Measurements from ENCODE around the gene KIAA1328. TPM values are rescaled to one million over a fixed set of nuclear protein-coding genes. Genes with fewer than 3 reads are reported as not detected.

The KIAA1328 gene
- total RNA-seq, 1 experiment from 2014 or later, result 6.2 TPM

DNA sequence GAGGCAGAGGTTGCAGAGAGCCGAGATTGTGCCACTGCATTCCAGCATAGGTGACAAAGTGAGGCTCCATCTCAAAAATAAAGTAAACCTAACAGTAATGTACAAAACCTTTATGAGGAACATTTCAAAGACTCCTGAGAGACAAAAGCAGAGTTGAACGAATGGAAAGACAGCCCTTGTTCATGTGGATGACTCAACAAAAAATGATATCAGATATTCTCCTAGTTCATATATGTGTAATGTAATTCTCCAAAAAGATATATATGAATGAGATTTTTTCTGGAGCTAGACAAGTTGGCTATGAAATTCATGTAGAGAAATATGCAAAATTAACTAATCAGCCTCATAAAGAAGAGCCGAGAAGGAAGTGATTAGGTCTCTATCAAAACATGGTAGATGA is 61.7 kb downstream of the KIAA1328 start:
- H3K4me1 ChIP-seq (ENCODE audit: control insufficient read depth, insufficient read depth, low read length), result no peaks in the 10 kb centered on the region
- H3K27ac ChIP-seq (ENCODE audit: low read length), result no peak overlapping the region
- H3K27me3 ChIP-seq (ENCODE audit: control insufficient read depth, insufficient read depth, low read length), result no peaks in the 10 kb centered on the region
- in situ Hi-C loops (cut with HindIII; ENCODE audit: low pct_unique_long_range_greater_than_20kb, low sequenced_read_pairs), result no loop called here
- TF ChIP-seq POLR2AphosphoS5 (IDR thresholded peaks at IDR 0.05; ENCODE audit: low read depth, low read length) (no peak), SIN3A (IDR thresholded peaks at IDR 0.05; ENCODE audit: borderline replicate concordance, insufficient read depth, low read depth, low read length) (no peak), TCF7L2 (IDR thresholded peaks at IDR 0.05; ENCODE audit: low read depth, low read length) (no peak)
- TF ChIP-seq, protein P1, sequence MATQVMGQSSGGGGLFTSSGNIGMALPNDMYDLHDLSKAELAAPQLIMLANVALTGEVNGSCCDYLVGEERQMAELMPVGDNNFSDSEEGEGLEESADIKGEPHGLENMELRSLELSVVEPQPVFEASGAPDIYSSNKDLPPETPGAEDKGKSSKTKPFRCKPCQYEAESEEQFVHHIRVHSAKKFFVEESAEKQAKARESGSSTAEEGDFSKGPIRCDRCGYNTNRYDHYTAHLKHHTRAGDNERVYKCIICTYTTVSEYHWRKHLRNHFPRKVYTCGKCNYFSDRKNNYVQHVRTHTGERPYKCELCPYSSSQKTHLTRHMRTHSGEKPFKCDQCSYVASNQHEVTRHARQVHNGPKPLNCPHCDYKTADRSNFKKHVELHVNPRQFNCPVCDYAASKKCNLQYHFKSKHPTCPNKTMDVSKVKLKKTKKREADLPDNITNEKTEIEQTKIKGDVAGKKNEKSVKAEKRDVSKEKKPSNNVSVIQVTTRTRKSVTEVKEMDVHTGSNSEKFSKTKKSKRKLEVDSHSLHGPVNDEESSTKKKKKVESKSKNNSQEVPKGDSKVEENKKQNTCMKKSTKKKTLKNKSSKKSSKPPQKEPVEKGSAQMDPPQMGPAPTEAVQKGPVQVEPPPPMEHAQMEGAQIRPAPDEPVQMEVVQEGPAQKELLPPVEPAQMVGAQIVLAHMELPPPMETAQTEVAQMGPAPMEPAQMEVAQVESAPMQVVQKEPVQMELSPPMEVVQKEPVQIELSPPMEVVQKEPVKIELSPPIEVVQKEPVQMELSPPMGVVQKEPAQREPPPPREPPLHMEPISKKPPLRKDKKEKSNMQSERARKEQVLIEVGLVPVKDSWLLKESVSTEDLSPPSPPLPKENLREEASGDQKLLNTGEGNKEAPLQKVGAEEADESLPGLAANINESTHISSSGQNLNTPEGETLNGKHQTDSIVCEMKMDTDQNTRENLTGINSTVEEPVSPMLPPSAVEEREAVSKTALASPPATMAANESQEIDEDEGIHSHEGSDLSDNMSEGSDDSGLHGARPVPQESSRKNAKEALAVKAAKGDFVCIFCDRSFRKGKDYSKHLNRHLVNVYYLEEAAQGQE (IDR thresholded peaks at IDR 0.05; ENCODE audit: insufficient read depth in 1 of 2, low read depth in 2 of 2, low read length in 1 of 2), result no peak
- TF ChIP-seq, protein P2, sequence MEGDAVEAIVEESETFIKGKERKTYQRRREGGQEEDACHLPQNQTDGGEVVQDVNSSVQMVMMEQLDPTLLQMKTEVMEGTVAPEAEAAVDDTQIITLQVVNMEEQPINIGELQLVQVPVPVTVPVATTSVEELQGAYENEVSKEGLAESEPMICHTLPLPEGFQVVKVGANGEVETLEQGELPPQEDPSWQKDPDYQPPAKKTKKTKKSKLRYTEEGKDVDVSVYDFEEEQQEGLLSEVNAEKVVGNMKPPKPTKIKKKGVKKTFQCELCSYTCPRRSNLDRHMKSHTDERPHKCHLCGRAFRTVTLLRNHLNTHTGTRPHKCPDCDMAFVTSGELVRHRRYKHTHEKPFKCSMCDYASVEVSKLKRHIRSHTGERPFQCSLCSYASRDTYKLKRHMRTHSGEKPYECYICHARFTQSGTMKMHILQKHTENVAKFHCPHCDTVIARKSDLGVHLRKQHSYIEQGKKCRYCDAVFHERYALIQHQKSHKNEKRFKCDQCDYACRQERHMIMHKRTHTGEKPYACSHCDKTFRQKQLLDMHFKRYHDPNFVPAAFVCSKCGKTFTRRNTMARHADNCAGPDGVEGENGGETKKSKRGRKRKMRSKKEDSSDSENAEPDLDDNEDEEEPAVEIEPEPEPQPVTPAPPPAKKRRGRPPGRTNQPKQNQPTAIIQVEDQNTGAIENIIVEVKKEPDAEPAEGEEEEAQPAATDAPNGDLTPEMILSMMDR (IDR thresholded peaks at IDR 0.05), result no peak
- CTCF ChIA-PET, result no interaction called here
- no peaks in the 10 kb centered on the region for H3K36me3 ChIP-seq (ENCODE audit: control insufficient read depth, insufficient read depth, low read length)
- BruUV-seq (replicated peaks), result no TSS peak
- H3K4me3 ChIP-seq (ENCODE audit: low read depth in 2 of 2, low read length in 2 of 2), result no peak overlapping the region
- no peaks in the 10 kb centered on the region for H3K9me3 ChIP-seq (ENCODE audit: control insufficient read depth, insufficient read depth, low read depth, low read length)
- POLR2A ChIA-PET, result no interaction called here
- DNase-seq (ENCODE audit: low read depth, low spot score), result no peak
- no peak for ATAC-seq
- intact Hi-C loops (cut with micrococcal nuclease; ENCODE audit: unreplicated experiment), result no loop called here

DNA sequence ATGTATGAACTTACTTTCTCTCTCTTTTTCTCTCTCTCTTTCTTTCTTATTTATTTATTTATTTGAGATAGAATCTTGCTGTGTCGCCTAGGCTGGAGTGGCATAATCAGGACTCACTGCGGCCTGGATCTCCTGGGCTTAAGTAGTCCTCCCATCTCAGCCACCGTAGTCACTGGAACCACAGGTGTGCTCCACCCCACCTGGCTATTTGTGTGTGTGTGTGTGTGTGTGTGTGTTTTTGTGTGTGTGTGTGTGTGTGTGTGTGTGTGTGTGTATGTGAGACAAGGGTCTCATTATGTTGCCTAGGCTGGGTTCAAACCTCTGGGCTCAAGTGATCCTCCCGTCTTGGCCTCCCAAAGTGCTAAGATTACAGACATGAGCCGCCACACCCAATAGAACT is 64.3 kb downstream of the KIAA1328 start:
- TF ChIP-seq TCF7L2 (IDR thresholded peaks at IDR 0.05; ENCODE audit: low read depth, low read length), result no peak
- no peak for TF ChIP-seq SIN3A (IDR thresholded peaks at IDR 0.05; ENCODE audit: borderline replicate concordance, insufficient read depth, low read depth, low read length)
- TF ChIP-seq, protein P2 (IDR thresholded peaks at IDR 0.05), result no peak
- TF ChIP-seq, protein P1 (IDR thresholded peaks at IDR 0.05; ENCODE audit: insufficient read depth in 1 of 2, low read depth in 2 of 2, low read length in 1 of 2), result no peak
- no peak for TF ChIP-seq POLR2AphosphoS5 (IDR thresholded peaks at IDR 0.05; ENCODE audit: low read depth, low read length)
- Histone ChIP-seq H3K36me3 (ENCODE audit: control insufficient read depth, insufficient read depth, low read length) (no peaks in the 10 kb centered on the region), H3K4me1 (ENCODE audit: control insufficient read depth, insufficient read depth, low read length) (no peaks in the 10 kb centered on the region), H3K9me3 (ENCODE audit: control insufficient read depth, insufficient read depth, low read depth, low read length) (no peaks in the 10 kb centered on the region), H3K4me3 (ENCODE audit: low read depth in 2 of 2, low read length in 2 of 2) (no peak overlapping the region), H3K27ac (ENCODE audit: low read length) (no peak overlapping the region), H3K27me3 (ENCODE audit: control insufficient read depth, insufficient read depth, low read length) (no peaks in the 10 kb centered on the region)
- BruUV-seq (replicated peaks), result no TSS peak
- in situ Hi-C loops (cut with HindIII; ENCODE audit: low pct_unique_long_range_greater_than_20kb, low sequenced_read_pairs) (no loop called here), intact Hi-C loops (cut with micrococcal nuclease; ENCODE audit: unreplicated experiment) (no loop called here)
- ATAC-seq, result no peak
- ChIA-PET POLR2A (no interaction called here), CTCF (no interaction called here)
- no peak for DNase-seq (ENCODE audit: low read depth, low spot score)
